Measurements from ENCODE around the gene CD99L2.

- TF ChIP-seq, protein P1, sequence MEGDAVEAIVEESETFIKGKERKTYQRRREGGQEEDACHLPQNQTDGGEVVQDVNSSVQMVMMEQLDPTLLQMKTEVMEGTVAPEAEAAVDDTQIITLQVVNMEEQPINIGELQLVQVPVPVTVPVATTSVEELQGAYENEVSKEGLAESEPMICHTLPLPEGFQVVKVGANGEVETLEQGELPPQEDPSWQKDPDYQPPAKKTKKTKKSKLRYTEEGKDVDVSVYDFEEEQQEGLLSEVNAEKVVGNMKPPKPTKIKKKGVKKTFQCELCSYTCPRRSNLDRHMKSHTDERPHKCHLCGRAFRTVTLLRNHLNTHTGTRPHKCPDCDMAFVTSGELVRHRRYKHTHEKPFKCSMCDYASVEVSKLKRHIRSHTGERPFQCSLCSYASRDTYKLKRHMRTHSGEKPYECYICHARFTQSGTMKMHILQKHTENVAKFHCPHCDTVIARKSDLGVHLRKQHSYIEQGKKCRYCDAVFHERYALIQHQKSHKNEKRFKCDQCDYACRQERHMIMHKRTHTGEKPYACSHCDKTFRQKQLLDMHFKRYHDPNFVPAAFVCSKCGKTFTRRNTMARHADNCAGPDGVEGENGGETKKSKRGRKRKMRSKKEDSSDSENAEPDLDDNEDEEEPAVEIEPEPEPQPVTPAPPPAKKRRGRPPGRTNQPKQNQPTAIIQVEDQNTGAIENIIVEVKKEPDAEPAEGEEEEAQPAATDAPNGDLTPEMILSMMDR (IDR thresholded peaks at IDR 0.05) = no peak
- TF ChIP-seq, protein P2, sequence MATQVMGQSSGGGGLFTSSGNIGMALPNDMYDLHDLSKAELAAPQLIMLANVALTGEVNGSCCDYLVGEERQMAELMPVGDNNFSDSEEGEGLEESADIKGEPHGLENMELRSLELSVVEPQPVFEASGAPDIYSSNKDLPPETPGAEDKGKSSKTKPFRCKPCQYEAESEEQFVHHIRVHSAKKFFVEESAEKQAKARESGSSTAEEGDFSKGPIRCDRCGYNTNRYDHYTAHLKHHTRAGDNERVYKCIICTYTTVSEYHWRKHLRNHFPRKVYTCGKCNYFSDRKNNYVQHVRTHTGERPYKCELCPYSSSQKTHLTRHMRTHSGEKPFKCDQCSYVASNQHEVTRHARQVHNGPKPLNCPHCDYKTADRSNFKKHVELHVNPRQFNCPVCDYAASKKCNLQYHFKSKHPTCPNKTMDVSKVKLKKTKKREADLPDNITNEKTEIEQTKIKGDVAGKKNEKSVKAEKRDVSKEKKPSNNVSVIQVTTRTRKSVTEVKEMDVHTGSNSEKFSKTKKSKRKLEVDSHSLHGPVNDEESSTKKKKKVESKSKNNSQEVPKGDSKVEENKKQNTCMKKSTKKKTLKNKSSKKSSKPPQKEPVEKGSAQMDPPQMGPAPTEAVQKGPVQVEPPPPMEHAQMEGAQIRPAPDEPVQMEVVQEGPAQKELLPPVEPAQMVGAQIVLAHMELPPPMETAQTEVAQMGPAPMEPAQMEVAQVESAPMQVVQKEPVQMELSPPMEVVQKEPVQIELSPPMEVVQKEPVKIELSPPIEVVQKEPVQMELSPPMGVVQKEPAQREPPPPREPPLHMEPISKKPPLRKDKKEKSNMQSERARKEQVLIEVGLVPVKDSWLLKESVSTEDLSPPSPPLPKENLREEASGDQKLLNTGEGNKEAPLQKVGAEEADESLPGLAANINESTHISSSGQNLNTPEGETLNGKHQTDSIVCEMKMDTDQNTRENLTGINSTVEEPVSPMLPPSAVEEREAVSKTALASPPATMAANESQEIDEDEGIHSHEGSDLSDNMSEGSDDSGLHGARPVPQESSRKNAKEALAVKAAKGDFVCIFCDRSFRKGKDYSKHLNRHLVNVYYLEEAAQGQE (IDR thresholded peaks at IDR 0.05; ENCODE audit: insufficient read depth in 1 of 2, low read depth in 2 of 2, low read length in 1 of 2) = no peak
Measured at GRCh38 chrX:150868625-150869024, 29.8 kb downstream of the CD99L2 start.
